ENCODE measurements around the gene RADIL. TPM values are rescaled to one million over a fixed set of nuclear protein-coding genes. Genes with fewer than 3 reads are reported as not detected.

The RADIL gene
- total and polyA plus RNA-seq, 4 donors: 0.25 to 15.0 (median 7.5) TPM

- no peaks in the 10 kb centered on the region for H3K36me3 ChIP-seq (ENCODE audit: control insufficient read depth in 1 of 2, insufficient read depth in 2 of 2, low read length in 1 of 2)
- intact Hi-C loops (cut with DNase I): no loop called here
- H3K4me1 ChIP-seq (ENCODE audit: control insufficient read depth in 1 of 2, insufficient read depth in 2 of 2, low read length in 2 of 2): no peaks in the 10 kb centered on the region
- no peaks in the 10 kb centered on the region for H3K9me3 ChIP-seq (ENCODE audit: control insufficient read depth, low read length)
- no peak overlapping the region for H3K4me3 ChIP-seq (ENCODE audit: low read length in 2 of 2)
- no peak overlapping the region for H3K27ac ChIP-seq (ENCODE audit: low read depth in 1 of 2, low read length in 2 of 2)
- ATAC-seq (ENCODE audit: low FRiP score): no peak
- no peaks in the 10 kb centered on the region for H3K27me3 ChIP-seq (ENCODE audit: control insufficient read depth in 1 of 2, insufficient read depth in 2 of 2, low read length in 1 of 2)
- DNase-seq: no peak
- WGBS, 2 donors: 83 to 84% methylated on average over 27 of the region's 27 CpGs
These were observed 114.6 kb downstream of the RADIL start for GRCh38 chr7:4768597-4769569.

DNA sequence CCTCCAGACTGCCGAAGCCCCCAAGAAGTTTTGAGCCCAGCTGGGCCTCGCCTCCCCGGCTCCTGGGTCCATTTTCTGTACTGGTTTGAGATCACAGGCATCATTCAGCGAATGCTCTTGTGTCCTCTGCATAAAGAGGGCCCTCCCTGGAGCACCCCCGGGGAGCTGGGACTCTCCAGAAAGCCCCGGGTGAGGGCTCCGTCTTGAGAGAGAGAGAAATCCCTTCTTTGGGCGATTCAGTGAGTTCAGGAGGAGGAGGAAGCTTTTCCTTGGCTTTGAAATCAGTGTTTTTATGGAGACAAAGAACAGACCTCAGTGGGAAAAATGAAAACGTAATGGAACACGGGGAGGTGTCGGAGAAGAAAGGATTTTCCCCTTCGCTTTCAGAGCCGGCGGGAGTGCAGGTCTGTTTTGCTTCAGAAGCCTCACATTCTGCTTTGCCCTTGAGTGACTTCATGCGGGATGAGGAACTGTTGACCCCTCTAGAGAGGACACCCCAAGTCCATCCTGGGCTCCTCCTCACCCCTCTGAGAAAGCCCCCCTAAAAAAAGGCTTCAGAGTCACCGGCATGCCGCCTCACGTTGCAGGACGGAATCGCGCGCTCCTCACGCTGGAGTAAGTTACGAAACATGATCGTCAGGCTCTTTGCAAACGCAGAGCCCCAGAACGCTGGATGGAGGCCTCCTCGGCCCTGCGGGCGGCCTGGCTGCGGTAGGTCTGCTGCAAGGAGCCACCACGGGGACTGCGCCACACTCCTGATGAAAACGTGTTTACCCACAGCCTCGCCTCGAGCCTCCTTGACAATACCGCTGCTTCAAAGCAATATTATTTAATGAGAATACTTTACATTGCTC lies 116.6 kb downstream of the RADIL start:
- Histone ChIP-seq H3K9me3 (ENCODE audit: control insufficient read depth, low read length) (no peaks in the 10 kb centered on the region), H3K27ac (ENCODE audit: low read depth in 1 of 2, low read length in 2 of 2) (no peak overlapping the region), H3K4me1 (ENCODE audit: control insufficient read depth in 1 of 2, insufficient read depth in 2 of 2, low read length in 2 of 2) (no peaks in the 10 kb centered on the region), H3K4me3 (ENCODE audit: low read length in 2 of 2) (no peak overlapping the region), H3K27me3 (ENCODE audit: control insufficient read depth in 1 of 2, insufficient read depth in 2 of 2, low read length in 1 of 2) (no peaks in the 10 kb centered on the region), H3K36me3 (ENCODE audit: control insufficient read depth in 1 of 2, insufficient read depth in 2 of 2, low read length in 1 of 2) (peaks cover 0 to 5% of the 10 kb centered on the region in 2 donors)
- intact Hi-C loops (cut with DNase I): no loop called here
- WGBS, 2 donors: 85 to 89% methylated on average over 37 of the region's 37 CpGs
- DNase-seq: no peak
- no peak for ATAC-seq (ENCODE audit: low FRiP score)

- WGBS, 2 donors: 67 to 68% methylated on average over 23 of the region's 23 CpGs
- intact Hi-C loops (cut with DNase I): no loop called here
- DNase-seq (no peak), ATAC-seq (ENCODE audit: low FRiP score) (no peak)
- Histone ChIP-seq H3K27ac (ENCODE audit: low read depth in 1 of 2, low read length in 2 of 2) (no peak overlapping the region), H3K27me3 (ENCODE audit: control insufficient read depth in 1 of 2, insufficient read depth in 2 of 2, low read length in 1 of 2) (no peaks in the 10 kb centered on the region), H3K36me3 (ENCODE audit: control insufficient read depth in 1 of 2, insufficient read depth in 2 of 2, low read length in 1 of 2) (peaks cover 0 to 7% of the 10 kb centered on the region in 2 donors), H3K4me1 (ENCODE audit: control insufficient read depth in 1 of 2, insufficient read depth in 2 of 2, low read length in 2 of 2) (no peaks in the 10 kb centered on the region), H3K4me3 (ENCODE audit: low read length in 2 of 2) (no peak overlapping the region), H3K9me3 (ENCODE audit: control insufficient read depth, low read length) (no peaks in the 10 kb centered on the region)
These were observed 117.6 kb downstream of the RADIL start for GRCh38 chr7:4765776-4766490.

- 86 to 87% methylated on average over 35 of the region's 35 CpGs for WGBS, 2 donors
- H3K36me3 ChIP-seq (ENCODE audit: control insufficient read depth in 1 of 2, insufficient read depth in 2 of 2, low read length in 1 of 2): peaks cover 0 to 8% of the 10 kb centered on the region in 2 donors
- H3K27ac ChIP-seq (ENCODE audit: low read depth in 1 of 2, low read length in 2 of 2): no peak overlapping the region
- no peaks in the 10 kb centered on the region for H3K4me1 ChIP-seq (ENCODE audit: control insufficient read depth in 1 of 2, insufficient read depth in 2 of 2, low read length in 2 of 2)
- DNase-seq: no peak
- intact Hi-C loops (cut with DNase I): no loop called here
- no peaks in the 10 kb centered on the region for H3K9me3 ChIP-seq (ENCODE audit: control insufficient read depth, low read length)
- ATAC-seq (ENCODE audit: low FRiP score): no peak
- no peaks in the 10 kb centered on the region for H3K27me3 ChIP-seq (ENCODE audit: control insufficient read depth in 1 of 2, insufficient read depth in 2 of 2, low read length in 1 of 2)
- H3K4me3 ChIP-seq (ENCODE audit: low read length in 2 of 2): no peak overlapping the region
These were observed 119.0 kb downstream of the RADIL start for GRCh38 chr7:4764402-4765007.

DNA sequence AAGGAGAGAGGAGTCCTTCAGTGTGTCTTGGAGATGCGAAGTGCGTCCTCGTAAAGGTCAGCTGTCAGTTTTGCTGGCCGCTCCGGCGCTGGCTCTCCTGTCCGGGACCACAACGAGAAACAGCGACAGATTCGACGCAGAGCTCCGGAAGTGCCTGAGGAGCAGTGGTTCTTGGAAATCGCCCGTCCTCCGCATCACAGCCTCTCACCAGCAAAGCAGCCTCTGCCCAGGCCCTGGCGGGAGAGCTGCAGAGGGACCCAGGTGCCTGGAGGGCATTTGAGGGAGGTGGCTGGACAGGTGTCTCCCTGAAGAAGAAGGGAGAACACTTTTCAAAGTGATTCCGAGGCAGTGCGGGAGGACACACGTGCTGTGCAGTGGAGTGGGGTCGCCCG lies 119.7 kb downstream of the RADIL start:
- no peak for DNase-seq
- H3K27me3 ChIP-seq (ENCODE audit: control insufficient read depth in 1 of 2, insufficient read depth in 2 of 2, low read length in 1 of 2): no peaks in the 10 kb centered on the region
- H3K9me3 ChIP-seq (ENCODE audit: control insufficient read depth, low read length): no peaks in the 10 kb centered on the region
- intact Hi-C loops (cut with DNase I): no loop called here
- no peaks in the 10 kb centered on the region for H3K4me1 ChIP-seq (ENCODE audit: control insufficient read depth in 1 of 2, insufficient read depth in 2 of 2, low read length in 2 of 2)
- WGBS, 2 donors: 94 to 95% methylated on average over 21 of the region's 21 CpGs
- no peak overlapping the region for H3K27ac ChIP-seq (ENCODE audit: low read depth in 1 of 2, low read length in 2 of 2)
- H3K36me3 ChIP-seq (ENCODE audit: control insufficient read depth in 1 of 2, insufficient read depth in 2 of 2, low read length in 1 of 2): peaks cover 0 to 8% of the 10 kb centered on the region in 2 donors
- no peak overlapping the region for H3K4me3 ChIP-seq (ENCODE audit: low read length in 2 of 2)
- no peak for ATAC-seq (ENCODE audit: low FRiP score)

DNA sequence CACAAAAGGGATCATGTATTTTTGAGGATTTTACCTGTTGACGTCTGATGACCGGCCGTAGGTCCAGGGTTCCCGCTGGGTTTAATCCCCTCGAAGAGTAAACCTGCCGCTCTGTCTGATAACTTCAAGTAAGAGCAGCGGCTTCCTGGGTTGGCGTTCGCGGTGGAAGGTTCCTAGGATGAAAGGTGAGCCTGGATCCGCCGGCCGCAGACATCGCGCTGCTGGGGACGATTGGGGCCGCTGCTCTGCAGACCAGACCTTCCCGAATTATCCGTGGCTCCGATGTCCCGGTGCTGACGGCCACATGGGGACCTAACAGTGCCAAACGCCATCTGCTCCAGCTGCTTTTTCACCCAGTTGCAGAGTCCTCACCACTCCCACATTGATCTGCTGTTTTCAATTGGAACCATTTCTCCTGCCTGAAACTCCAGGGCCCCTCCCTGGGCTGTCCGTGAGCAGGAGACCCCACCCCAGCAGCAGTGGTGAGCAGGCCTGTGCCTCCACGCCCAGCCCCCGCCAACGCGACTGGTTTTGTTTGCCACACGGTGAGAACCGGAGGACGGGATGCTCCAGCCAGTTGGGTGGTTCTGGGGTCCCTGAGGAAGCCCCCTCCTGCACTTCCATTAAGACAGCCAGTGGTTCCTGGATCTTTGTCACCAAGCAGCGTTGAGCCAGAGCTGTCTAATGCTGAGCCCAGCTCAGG lies 120.3 kb downstream of the RADIL start:
- Histone ChIP-seq H3K4me1 (ENCODE audit: control insufficient read depth in 1 of 2, insufficient read depth in 2 of 2, low read length in 2 of 2) (no peaks in the 10 kb centered on the region), H3K27ac (ENCODE audit: low read depth in 1 of 2, low read length in 2 of 2) (no peak overlapping the region), H3K4me3 (ENCODE audit: low read length in 2 of 2) (no peak overlapping the region), H3K36me3 (ENCODE audit: control insufficient read depth in 1 of 2, insufficient read depth in 2 of 2, low read length in 1 of 2) (peaks cover 0 to 8% of the 10 kb centered on the region in 2 donors), H3K27me3 (ENCODE audit: control insufficient read depth in 1 of 2, insufficient read depth in 2 of 2, low read length in 1 of 2) (no peaks in the 10 kb centered on the region), H3K9me3 (ENCODE audit: control insufficient read depth, low read length) (no peaks in the 10 kb centered on the region)
- ATAC-seq (ENCODE audit: low FRiP score) (no peak), DNase-seq (no peak)
- WGBS, 2 donors: 93 to 94% methylated on average over 32 of the region's 32 CpGs
- intact Hi-C loops (cut with DNase I): no loop called here

- DNase-seq (no peak), ATAC-seq (ENCODE audit: low FRiP score) (no peak)
- H3K36me3 ChIP-seq (ENCODE audit: control insufficient read depth in 1 of 2, insufficient read depth in 2 of 2, low read length in 1 of 2): peaks cover 0 to 8% of the 10 kb centered on the region in 2 donors
- intact Hi-C loops (cut with DNase I): no loop called here
- no peak overlapping the region for H3K27ac ChIP-seq (ENCODE audit: low read depth in 1 of 2, low read length in 2 of 2)
- H3K27me3 ChIP-seq (ENCODE audit: control insufficient read depth in 1 of 2, insufficient read depth in 2 of 2, low read length in 1 of 2): no peaks in the 10 kb centered on the region
- 91 to 93% methylated on average over 54 of the region's 54 CpGs for WGBS, 2 donors
- H3K9me3 ChIP-seq (ENCODE audit: control insufficient read depth, low read length): no peaks in the 10 kb centered on the region
- H3K4me3 ChIP-seq (ENCODE audit: low read length in 2 of 2): no peak overlapping the region
- H3K4me1 ChIP-seq (ENCODE audit: control insufficient read depth in 1 of 2, insufficient read depth in 2 of 2, low read length in 2 of 2): no peaks in the 10 kb centered on the region
These were observed 121.1 kb downstream of the RADIL start for GRCh38 chr7:4762121-4763055.

Measured in aorta (tissue), 5 donors.